Renal pelvis (tissue), 12 donors: ENCODE results near the gene MRPS11. TPM values are rescaled to one million over a fixed set of nuclear protein-coding genes. Genes with fewer than 3 reads are reported as not detected.
"Not testable (repeated sequence)": the region's sequence is repeated elsewhere in the genome, so short reads cannot be mapped to it uniquely, and the experiment has no call there.

Experiments
- DNase-seq: peaks from one replicate; pipeline ENCODE4 v3.0.0-alpha.2; 2013
- long read RNA-seq, 16 experiments: transcript quantifications; one replicate each; lab custom pipeline, GENCODE V29; 2026
- polyA plus RNA-seq, 3 donors: library from polyadenylated mRNA; unstranded; fragments of 120-200 nt; gene quantifications; one replicate each; pipeline ENCODE4 v1.2.1, GENCODE V29; 2013; ENCODE audit not compliant: insufficient read length in 3 of 3

The MRPS11 gene
- 10 to 100 TPM; 52.1 to 54.0 (median 52.2) TPM for polyA plus RNA-seq
- long read RNA-seq, donor 1, transcript MRPS11-201 (6 exons, 3,644 nt), result major isoform, 18 of 21 reads
- long read RNA-seq, donor 1, partial matches to known transcripts, result 0 of 21 reads
- long read RNA-seq, donor 1, other reads (novel, unspliced or antisense), result 0 of 21 reads
- long read RNA-seq, donor 2, transcript MRPS11-201 (6 exons, 3,644 nt), result major isoform, 23 of 25 reads
- long read RNA-seq, donor 2, partial matches to known transcripts, result 0 of 25 reads
- long read RNA-seq, donor 2, other reads (novel, unspliced or antisense), result 0 of 25 reads
- long read RNA-seq, donor 3, transcript MRPS11-201 (6 exons, 3,644 nt), result major isoform, 18 of 31 reads
- long read RNA-seq, donor 3, partial matches to known transcripts, result 0 of 31 reads
- long read RNA-seq, donor 3, other reads (novel, unspliced or antisense), result 7 of 31 reads
- long read RNA-seq, donor 4, transcript MRPS11-201 (6 exons, 3,644 nt), result major isoform, 17 of 32 reads
- long read RNA-seq, donor 4, partial matches to known transcripts, result 0 of 32 reads
- long read RNA-seq, donor 4, other reads (novel, unspliced or antisense), result 13 of 32 reads
- long read RNA-seq, donor 5, partial matches to known transcripts, result 0 of 5 reads
- long read RNA-seq, donor 5, other reads (novel, unspliced or antisense), result 0 of 5 reads
- long read RNA-seq, donor 6, transcript MRPS11-201 (6 exons, 3,644 nt), result major isoform, 8 of 13 reads
- long read RNA-seq, donor 6, partial matches to known transcripts, result 0 of 13 reads
- long read RNA-seq, donor 6, other reads (novel, unspliced or antisense), result 0 of 13 reads
- long read RNA-seq, donor 7, transcript MRPS11-201 (6 exons, 3,644 nt), result major isoform, 12 of 30 reads
- long read RNA-seq, donor 7, partial matches to known transcripts, result 0 of 30 reads
- long read RNA-seq, donor 7, other reads (novel, unspliced or antisense), result 14 of 30 reads
- long read RNA-seq, donor 8, transcript MRPS11-201 (6 exons, 3,644 nt), result major isoform, 7 of 14 reads
- long read RNA-seq, donor 8, partial matches to known transcripts, result 0 of 14 reads
- long read RNA-seq, donor 8, other reads (novel, unspliced or antisense), result 6 of 14 reads
- long read RNA-seq, donor 9, transcript MRPS11-201 (6 exons, 3,644 nt), result major isoform, 13 of 22 reads
- long read RNA-seq, donor 9, partial matches to known transcripts, result 0 of 22 reads
- long read RNA-seq, donor 9, other reads (novel, unspliced or antisense), result 9 of 22 reads
- long read RNA-seq, donor 10, transcript MRPS11-201 (6 exons, 3,644 nt), result major isoform, 16 of 23 reads
- long read RNA-seq, donor 10, partial matches to known transcripts, result 0 of 23 reads
- long read RNA-seq, donor 10, other reads (novel, unspliced or antisense), result 0 of 23 reads
- long read RNA-seq, donor 11, transcript MRPS11-201 (6 exons, 3,644 nt), result major isoform, 11 of 17 reads
- long read RNA-seq, donor 11, partial matches to known transcripts, result 0 of 17 reads
- long read RNA-seq, donor 11, other reads (novel, unspliced or antisense), result 5 of 17 reads
- long read RNA-seq, donor 12, transcript MRPS11-201 (6 exons, 3,644 nt), result major isoform, 19 of 28 reads
- long read RNA-seq, donor 12, partial matches to known transcripts, result 0 of 28 reads
- long read RNA-seq, donor 12, other reads (novel, unspliced or antisense), result 5 of 28 reads
- long read RNA-seq, donor 13, transcript MRPS11-201 (6 exons, 3,644 nt), result major isoform, 7 of 7 reads
- long read RNA-seq, donor 13, partial matches to known transcripts, result 0 of 7 reads
- long read RNA-seq, donor 13, other reads (novel, unspliced or antisense), result 0 of 7 reads
- long read RNA-seq, donor 14, result 0 reads
- long read RNA-seq, donor 15, result 0 reads
- long read RNA-seq, donor 16, transcript MRPS11-201 (6 exons, 3,644 nt), result major isoform, 26 of 56 reads
- long read RNA-seq, donor 16, partial matches to known transcripts, result 0 of 56 reads
- long read RNA-seq, donor 16, other reads (novel, unspliced or antisense), result 25 of 56 reads

DNA sequence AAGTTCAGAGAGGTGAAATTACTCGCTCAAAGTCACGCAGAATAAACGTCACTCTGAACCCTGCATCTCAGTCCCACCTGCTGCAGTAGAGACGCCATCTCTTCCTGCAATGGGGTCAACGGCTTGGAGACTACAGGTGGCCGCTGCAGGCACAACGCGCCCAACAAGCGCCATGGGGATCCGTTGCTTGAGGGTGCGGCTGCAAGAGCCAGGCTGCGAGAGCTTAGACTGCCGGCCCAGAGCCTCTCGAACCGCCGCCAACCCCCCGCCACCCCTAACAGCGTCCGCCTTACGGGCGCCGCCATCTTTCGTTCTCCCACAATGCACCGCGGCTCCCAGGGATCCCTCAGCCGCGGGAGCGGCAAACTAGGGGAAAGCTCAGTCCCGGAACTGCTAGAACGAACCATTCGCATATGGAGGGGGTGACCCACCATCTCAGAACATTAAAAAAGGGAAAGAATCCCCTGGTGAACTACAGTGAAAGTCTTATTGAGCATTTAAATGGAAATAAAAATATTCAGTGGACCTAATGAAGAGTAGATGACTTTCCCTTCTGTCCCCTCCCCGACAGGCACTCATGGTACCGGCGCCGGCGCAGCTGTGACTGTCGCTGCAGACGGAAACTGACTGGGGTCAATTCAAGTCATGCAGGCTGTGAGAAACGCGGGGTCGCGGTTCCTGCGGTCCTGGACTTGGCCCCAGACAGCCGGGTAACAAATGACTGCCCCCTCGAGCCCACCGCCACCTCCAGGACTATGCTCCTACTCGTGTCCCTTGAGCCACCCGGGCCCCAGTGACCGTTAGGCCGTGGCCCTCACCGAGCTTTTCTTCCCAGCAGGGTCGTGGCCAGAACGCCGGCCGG is at the start of gene MRPS11, which contains the start of gene MRPL46:
Gene MRPS11, plus strand, starts transcription at position 636 of the 862 bp plus-strand sequence. Its CDS starts 10 bp downstream, at position 646.
Gene MRPL46, minus strand, starts transcription at position 316 of the 862 bp plus-strand sequence. Its CDS starts 11 bp downstream, at position 305.
- DNase-seq, result peak; percentile 92

DNA sequence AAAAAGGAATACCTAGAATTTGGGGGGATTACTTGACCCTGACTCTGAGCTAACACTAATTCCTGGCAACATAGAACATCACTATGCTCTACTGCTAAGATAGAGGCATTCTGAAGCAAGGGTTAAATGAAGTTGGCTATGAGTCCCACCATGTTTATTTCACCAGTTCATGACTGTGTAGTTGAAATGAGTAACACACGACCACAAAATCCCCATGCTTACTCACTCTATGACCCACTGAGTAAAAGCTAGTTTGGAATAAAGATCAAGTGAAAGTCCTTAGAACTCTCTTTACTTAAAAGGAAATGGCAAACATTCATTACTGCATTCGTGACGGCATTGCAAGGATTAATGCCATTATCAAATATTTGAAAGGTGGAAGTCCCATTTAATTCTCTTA is 47.7 kb upstream of the MRPS11 start:
- DNase-seq, result no peak

DNA sequence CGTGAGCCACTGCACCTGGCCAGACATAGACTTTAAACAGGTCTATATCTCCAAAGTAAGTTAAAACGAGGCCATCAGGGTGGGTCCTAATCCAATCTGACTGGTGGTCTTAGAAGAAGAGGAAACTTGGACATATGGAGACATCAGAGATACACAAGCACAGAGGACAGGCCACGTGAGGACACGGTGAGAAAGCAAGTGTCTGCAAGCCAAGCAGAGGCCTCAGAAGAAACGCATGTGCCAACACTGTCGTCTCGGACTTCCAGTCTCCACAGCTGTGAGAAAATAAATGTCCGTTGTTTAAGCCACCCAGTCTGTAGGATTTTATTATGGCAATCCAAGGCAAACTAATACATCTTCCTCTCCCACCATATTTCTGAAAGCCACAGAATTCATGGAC is 44.2 kb upstream of the MRPS11 start:
- DNase-seq, result no peak

DNA sequence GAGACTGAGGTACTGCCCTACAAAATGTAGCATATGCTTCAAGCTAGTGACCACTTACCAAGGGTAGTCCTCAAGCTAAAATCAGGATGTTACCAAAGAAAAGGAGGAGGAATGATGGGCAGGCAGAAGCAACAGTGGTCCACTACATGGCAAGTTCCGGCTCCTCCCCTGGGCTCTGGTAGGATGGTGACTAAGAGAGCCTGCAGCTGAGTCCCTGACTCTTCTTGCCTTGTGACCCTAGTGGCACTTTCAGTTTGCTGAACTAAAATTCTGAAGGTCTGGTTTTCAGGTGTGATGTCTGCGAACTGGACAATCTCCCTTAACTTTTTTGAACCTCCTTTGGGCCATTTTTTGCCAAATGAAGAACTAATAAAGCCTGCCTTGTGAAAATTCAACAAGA is 41.2 kb upstream of the MRPS11 start:
- DNase-seq, result no peak

DNA sequence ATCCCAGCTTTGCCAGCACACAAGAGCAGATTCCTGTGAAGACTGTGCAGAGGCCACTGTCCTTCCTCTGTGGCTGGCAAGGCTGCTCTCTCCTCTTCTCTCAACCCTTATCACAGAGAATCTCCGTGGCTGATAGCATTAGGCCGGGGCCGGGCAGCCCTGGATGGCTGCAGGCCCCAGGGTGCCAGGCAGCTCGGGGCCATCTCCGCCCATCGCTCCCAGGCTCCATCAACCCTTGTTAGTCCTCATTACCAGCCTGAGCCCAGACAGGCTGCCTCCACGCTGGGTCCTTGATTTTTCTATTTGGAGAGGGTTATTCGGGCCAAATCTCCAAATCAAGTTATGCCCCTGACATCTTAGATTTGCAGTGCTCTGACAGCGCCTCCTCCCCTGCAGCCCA is 39.5 kb upstream of the MRPS11 start:
- no peak for DNase-seq

DNA sequence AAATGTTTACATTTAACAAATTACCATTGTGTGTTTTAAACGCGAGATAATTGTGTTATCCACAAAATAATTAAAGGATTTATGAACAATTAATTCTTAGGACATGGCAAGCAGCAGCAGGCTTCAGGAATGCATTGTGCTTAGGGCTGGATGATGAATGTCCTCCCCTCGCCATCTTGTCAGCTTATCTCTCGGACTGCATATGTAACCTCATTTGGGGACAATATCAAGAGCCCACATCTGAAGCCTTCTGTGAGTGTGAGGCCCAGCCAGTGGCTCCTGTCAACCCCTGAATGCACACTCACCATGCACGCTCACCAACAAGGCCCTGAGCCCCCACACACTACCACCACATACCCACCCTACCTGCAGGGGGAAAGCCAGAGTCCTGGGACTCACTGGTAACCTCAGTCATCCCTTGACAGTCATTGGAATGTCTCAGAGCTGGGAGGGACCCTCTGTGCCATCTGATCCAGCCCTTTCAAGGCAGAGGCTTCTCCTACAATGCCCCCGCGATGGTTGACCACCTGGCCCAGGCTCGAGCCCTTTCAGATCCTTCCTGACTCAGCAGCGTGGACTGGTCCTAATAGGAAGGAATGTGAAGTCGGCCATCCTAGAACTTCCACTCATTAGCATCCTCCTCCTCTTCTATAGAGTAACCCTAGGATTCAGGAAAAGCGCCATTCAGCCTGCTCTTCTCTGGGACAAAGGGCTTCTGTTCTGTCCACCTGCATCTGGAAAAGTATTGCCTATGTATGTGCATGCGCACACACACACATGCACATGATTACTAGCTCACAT is 38.5 kb upstream of the MRPS11 start:
- DNase-seq, result no peak

DNA sequence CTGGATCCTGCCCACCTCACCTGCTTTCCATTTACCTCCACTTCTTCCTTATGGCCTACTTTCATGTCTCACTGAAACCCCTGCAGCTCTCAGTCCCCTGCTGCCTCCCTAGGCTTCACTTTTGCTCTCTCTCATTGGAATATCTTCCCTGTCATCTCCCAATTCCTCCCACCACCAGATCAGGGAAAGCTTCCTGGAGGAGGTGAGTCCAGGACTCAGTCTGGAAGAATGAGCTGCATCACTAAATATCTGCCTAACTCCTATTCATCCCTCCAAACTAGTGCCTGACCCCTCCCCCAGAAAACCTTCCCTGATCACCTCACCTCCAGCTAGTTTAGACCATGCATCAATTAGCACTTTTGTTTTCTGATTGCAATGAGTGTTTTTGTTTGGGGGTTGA is 37.5 kb upstream of the MRPS11 start:
- DNase-seq, result no peak

DNA sequence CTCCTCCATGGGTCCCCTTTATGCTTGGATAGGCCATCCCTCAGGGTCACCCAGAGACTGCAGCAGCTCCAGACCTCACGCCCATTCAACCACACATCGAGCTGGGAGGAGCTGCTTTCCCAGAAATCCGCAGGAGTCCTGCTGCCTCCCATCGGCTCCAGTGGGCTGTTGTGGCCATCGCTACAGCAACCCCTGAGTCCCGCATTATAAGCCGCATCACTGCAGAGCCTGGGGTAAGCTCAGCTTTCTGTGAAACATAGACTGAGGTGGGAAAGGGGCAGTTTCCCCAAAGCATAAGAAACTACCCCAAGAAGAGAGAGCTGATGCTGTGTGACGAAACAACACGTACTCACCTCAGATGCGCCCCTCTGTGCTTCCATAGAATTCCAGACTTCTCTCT is 36.1 kb upstream of the MRPS11 start:
- DNase-seq, result no peak

DNA sequence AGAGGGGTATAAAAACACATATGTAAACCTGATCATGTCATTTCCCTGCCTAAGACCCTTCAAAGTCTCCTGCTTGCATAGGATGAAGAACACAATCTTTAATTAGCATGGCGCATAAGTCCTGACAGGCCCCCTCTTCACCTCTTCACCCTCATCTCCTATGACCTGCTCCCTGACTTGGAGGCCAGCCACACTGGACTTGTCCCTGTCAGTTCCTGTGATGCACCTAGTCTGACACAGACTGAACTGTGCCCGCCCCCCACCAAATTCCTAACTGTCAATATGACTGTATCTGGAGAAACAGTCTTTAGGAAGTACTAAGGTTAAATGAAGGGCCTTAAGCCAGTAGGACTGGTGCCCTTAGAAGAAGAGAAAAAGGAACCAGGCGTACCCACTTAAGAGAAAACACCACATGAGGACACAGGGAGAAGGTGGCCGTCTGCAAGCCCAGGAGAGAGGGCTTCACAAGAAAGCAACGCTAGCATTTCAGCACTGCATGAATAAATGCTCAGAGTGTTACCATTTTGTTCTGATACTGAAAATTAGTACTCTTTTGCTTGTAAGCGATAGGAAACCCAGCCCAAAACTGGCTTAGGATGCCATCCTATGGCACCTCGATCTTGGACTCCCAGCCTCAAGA is 34.3 kb upstream of the MRPS11 start:
- DNase-seq, result no peak

DNA sequence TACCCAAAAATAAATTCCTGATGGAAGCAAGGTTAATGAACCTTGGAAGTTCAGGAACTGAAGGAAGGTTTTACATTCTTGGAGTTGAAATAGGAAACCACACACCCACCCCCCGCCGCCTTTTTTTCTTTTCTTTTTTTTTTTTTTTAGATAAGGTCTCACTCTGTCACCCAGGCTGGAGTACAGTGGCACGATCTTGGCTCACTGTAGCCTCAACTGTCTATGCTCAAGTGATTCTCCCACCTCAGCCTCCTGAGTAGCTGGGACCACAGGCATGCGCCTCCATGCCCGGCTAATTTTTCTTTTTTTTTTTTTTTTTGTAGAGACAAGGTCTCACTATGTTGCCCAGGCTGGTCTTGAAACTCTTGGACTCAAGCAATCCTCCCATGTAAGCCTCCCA is 33.4 kb upstream of the MRPS11 start:
- DNase-seq, result not testable (repeated sequence)

DNA sequence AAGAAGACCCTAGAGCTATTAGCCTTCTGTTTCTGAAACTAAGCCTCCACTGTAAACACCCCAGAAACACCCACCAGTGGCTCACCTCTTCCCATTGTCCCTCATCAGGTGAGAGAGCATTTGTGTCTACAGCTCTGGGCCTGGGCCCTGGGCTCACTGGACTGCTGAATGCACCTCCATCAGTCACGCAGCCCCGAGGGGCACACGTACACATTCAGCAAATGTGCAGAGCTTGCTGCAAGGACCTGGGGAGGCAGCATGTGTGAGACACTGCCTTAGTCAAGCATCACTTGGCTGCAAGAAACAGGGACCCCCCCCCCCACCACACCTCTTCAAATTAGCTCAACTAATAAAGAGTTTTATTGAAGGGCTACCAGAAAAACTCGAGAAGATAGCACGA is 29.3 kb upstream of the MRPS11 start:
- no peak for DNase-seq

DNA sequence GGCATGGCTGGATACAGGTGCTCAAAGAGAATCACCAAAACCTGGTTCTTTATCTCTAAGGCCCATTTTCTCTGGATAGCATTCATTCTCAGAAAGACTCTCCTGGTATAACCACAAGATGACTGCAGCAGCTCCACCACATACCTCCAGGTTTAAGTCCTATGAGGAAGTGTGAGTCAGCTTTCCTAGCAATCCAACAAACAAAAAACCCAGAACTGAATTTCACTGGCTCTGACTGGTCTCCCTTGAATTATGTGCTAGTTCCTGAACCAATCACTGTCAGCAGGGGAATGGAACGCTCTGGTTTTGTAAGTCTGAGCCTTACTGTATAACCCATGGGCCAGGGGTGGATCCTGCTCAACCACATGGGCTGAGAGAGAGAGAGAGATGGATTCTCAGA is 27.5 kb upstream of the MRPS11 start:
- no peak for DNase-seq

DNA sequence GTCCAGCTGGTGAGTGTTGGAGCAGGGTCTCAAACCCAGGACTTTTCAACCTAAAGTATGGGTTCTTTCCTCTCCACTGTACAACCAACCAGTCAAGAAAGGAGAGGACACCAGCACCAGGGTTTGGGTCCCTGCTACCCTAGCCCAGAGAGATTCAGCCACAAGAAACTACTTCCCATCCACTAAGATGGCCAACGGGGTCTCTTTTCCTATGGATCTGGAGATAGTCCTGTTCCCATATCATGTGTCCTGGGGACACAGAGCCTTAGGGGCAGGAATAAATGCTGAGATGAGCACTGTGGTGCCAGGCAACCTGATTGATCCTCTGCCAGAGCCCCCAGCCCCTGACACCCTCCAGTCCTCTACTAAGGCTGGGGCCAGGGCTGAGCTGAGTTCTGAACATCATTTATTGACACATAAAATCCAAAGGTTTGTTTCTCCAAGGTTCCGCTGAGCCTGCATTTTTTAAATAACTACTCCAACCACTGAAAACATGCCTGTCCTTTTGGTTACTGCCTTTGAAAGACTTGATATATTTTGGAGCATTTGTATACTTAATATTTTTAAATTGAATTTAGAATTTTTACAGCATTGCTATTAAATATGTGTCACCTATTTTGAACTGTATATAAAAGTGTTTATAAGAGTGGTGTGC is 26.3 kb upstream of the MRPS11 start:
- DNase-seq, result no peak

DNA sequence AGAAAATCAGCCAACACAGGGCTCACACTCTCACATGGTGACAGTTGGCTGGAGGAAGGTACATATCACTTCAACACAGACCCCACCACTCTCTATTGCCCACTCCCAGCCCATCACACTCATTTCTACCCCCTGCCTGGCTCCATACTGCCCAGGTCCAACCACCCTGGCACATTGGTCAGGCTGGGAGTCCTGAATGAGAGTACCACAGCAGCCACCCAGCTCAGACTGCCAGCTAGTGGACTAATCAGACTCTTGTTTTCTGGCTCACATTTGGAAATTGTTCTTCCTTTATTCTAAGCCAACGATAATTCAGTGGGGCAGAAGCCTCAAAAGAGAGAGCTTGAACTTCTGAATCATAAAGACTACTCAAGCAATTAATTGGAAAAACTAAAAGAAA is 20.3 kb upstream of the MRPS11 start:
- DNase-seq, result no peak

DNA sequence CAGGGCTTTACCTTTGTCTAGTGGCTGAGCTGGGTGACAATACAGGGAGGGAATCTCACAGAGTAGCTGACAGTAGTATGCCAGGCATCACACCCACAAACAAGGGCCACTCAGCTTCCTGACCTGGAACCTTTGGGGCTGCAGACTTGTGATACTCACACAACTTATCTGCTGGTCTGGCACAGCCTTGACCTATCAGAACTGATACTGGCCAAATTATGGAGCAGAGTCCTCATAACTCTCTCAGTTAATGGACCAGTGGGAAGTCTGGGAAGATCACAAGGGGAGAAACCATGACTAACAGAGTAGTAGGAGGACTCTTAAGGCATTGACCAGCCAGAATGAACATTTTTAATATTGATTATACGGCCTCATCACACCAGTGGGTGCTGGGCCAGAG is 19.8 kb upstream of the MRPS11 start:
- no peak for DNase-seq

DNA sequence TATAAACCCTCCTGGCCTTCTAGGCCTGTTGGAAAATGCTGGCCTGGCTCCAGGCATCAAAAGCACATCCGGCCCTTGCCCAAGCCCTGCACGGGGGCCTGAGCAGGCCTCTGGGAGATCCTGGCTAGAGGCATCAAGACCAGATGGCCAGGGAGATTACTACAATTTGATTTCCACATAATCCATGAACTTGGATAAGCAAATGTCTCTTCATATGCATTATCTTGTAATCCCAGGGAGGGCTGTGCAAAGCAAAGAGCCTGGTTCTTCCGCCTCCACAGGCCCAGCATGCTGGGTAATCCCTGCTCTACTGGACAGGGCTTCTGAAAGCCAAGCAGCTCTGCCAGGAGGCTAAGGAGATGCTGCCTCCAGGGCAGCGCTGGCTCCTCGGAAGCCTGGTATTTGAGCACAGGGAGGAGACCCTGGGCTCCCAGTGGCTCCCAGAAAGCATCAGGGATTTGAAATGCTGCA is 18.5 kb upstream of the MRPS11 start:
- DNase-seq, result no peak

DNA sequence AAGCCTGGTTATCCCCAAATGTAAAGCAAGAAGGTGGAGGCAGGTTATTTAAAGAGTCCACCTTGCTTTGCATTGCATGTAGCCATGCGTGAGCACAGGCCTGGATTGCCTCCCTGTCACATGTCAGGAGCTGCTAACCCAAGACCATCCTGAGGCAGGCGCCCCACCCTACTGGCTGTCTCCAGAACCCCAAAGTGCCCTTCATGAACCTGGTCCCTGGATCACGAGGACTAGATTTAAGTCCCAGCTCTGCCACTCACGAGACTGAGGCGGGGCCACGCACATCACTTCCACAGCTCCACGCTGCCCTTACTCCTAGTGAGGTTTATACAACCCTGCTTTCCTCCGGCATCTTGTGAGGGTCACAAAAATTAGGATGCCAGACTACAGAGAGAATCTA is 17.9 kb upstream of the MRPS11 start:
- no peak for DNase-seq
